Prostate gland (tissue), 2 donors: ENCODE data around the gene AHNAK2.

Experiments used
- POLR2A ChIP-seq: fragments of 450-650 bp; IDR thresholded peaks from one replicate; pipeline ENCODE4 v1.6.1; 2016; ENCODE audit warnings: antibody characterized with exemption, mild to moderate bottlenecking
- POLR2AphosphoS5 ChIP-seq: sonication (generic); formaldehyde crosslinking; IDR thresholded peaks from one replicate; pipeline ENCODE4 v1.6.1; 2017; ENCODE audit warnings: antibody characterized with exemption
- TF ChIP-seq, protein P1 (sequence below), 4 experiments: fragments of 200-600 bp in 2 of 4; fragments of 450-650 bp in 2 of 4; sonication (generic) in 2 of 4; IDR thresholded peaks; 1 replicate in 3 of 4; 2 replicates in 1 of 4; pipeline ENCODE4 v1.5.1; 2016 to 2019; ENCODE audit warnings: antibody characterized with exemption in 4 of 4, mild to moderate bottlenecking in 2 of 4, moderate library complexity in 2 of 4

DNA sequence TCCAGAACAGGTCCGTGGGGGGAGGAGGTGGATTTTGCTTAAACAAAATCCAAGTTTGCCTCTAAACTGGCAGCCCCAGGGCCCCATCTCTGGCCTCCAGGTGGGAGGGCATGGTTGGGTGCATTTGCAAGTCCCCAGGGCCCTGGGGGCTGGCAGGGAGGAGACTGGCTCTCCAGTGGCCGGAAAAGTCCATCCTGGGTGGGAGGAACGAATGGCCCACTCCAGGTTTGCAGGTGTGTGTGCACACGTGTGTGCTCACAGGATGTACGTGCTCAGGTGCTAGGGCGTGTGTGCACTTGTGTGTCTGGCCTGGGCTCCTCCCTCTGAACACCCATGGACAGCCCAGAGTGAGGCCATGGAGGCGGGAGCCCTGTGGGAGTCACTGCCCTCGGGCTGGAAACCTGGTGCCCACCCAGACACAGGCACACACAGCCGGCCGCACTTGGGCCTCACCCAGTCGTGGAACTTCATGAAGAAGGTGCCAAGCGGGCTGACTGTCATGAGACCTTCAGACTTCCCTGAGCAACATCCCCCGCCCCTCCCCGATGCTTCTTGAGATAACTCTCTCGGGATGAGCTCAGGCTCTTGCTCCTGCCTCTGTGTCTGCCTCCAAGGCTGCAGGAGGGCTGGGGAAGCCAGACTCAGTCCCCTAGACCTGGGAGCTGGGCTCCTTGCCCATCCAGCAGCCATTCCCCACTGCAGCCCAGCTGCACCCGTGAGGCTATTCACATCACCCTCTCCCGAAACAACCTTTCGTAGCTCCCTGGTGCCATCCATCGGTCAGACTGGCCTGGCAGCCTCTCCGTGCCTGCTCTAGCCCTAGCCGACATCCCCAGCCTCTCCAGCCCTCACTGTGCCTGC lies 9.4 kb downstream of the AHNAK2 start:
- TF ChIP-seq, protein P1, sequence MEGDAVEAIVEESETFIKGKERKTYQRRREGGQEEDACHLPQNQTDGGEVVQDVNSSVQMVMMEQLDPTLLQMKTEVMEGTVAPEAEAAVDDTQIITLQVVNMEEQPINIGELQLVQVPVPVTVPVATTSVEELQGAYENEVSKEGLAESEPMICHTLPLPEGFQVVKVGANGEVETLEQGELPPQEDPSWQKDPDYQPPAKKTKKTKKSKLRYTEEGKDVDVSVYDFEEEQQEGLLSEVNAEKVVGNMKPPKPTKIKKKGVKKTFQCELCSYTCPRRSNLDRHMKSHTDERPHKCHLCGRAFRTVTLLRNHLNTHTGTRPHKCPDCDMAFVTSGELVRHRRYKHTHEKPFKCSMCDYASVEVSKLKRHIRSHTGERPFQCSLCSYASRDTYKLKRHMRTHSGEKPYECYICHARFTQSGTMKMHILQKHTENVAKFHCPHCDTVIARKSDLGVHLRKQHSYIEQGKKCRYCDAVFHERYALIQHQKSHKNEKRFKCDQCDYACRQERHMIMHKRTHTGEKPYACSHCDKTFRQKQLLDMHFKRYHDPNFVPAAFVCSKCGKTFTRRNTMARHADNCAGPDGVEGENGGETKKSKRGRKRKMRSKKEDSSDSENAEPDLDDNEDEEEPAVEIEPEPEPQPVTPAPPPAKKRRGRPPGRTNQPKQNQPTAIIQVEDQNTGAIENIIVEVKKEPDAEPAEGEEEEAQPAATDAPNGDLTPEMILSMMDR (IDR thresholded peaks at IDR 0.05) = peak in 1 of 4 experiments; percentile 50
- TF ChIP-seq POLR2AphosphoS5 (peak; percentile 3), POLR2A (peak; percentile 16)
